Myometrial cell (primary cell): ENCODE results near the gene DDX21. TPM values are rescaled to one million over a fixed set of nuclear protein-coding genes. Genes with fewer than 3 reads are reported as not detected.

Experiments used
- total RNA-seq: library from RNA; depleted of rRNA; stranded (reverse); fragments of >200 nt; gene quantifications from 2 replicates; pipeline ENCODE4 v1.2.3, GENCODE V29; 2015

The DDX21 gene
- total RNA-seq, result 45.6 and 59.4 TPM in 2 replicates

GRCh38 chr10:68955832-68956532 lies at the start of gene DDX21:
DDX21 (plus strand) TSS chr10:68956170; CDS start chr10:68956226, 56 bp downstream.

DNA sequence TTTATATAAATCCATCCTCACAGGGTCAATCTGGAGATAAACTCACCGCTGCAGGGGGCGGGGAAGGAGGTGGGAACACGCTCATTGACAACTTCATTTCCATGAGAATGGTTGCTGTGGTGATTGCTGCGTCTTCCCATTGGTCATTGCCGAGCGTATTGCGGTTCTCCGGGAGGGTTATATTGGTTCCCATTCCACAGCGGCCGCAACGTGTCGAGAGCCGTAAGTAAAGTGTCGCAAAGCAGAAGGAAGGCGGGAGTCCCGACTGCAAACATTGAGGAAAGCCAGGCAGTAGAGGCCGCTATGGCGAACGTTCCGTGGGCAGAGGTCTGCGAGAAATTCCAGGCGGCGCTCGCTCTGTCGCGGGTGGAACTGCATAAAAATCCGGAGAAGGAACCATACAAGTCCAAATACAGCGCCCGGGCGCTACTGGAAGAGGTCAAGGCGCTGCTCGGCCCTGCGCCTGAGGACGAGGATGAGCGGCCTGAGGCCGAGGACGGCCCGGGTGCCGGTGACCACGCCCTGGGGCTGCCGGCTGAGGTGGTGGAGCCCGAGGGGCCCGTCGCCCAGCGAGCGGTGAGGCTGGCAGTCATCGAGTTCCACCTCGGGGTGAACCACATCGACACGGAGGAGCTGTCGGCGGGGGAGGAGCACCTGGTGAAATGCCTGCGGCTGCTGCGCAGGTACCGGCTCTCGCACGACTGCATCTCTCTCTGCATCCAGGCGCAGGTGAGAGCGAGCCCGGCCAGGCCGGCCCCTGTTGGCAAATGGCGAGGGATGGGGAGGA lies 32.8 kb downstream of the DDX21 start, which contains the start of gene KIFBP:
Gene KIFBP (plus strand): TSS at position 274 of the 787 bp plus-strand sequence. CDS start 30 bp downstream, at position 304.

Other genes with a start within 250 kb of the DDX21 start
- 19.6 and 32.4 TPM in 2 replicates for gene CCAR1, start 234.9 kb upstream of the DDX21 start, total RNA-seq
- gene STOX1, start 128.6 kb upstream of the DDX21 start, total RNA-seq, result not detected in 2 replicates
- gene DDX50, start 54.9 kb upstream of the DDX21 start, total RNA-seq, result 54.8 and 83.3 TPM in 2 replicates
- gene KIFBP, start 32.6 kb downstream of the DDX21 start, total RNA-seq, result 48.4 and 56.2 TPM in 2 replicates
- gene SRGN, start 131.9 kb downstream of the DDX21 start, total RNA-seq, result 756 and 876 TPM in 2 replicates
- 10.4 and 21.1 TPM in 2 replicates for gene VPS26A, start 168.0 kb downstream of the DDX21 start, total RNA-seq
- 14.4 and 31.0 TPM in 2 replicates for gene SUPV3L1, start 224.1 kb downstream of the DDX21 start, total RNA-seq